ENCODE measurements around the gene PTPRF.

PTPRF gene

DNA sequence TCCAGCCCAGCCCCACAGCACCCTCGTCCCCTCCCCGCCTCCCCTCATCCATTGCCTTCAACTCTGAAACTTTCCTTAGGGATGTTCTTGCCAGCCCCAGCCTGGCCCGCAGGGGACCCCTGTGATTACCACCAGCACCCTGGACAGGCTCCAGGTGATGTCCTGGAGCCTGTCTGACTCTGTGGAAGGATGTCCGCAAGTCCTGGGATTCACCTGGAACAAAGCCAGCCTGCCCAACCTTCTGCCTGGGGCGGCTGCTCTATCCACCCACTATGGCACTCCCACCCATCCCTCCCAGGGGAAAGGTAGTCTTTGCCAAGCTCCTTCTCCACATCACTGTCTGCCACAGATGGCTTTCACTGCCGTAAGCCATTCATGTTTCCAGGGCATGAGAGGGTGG, 24.4 kb upstream of the PTPRF start:
- DNase-seq (ENCODE audit: low read depth in 1 of 2, low spot score in 1 of 2): no peak
- no peak for TF ChIP-seq JUND (IDR thresholded peaks at IDR 0.05; ENCODE audit: low read depth)
- in situ Hi-C loops (cut with HindIII; ENCODE audit: low pct_unique_long_range_greater_than_20kb, low sequenced_read_pairs): no loop called here

- TF ChIP-seq JUND (IDR thresholded peaks at IDR 0.05; ENCODE audit: low read depth): no peak
- in situ Hi-C loops (cut with HindIII; ENCODE audit: low pct_unique_long_range_greater_than_20kb, low sequenced_read_pairs): no loop called here
- no peak for DNase-seq (ENCODE audit: low read depth in 1 of 2, low spot score in 1 of 2)
Measured at GRCh38 chr1:43507296-43508295, 23.1 kb upstream of the PTPRF start.

GRCh38 chr1:43509007-43509739, 21.5 kb upstream of the PTPRF start:
- in situ Hi-C loops (cut with HindIII; ENCODE audit: low pct_unique_long_range_greater_than_20kb, low sequenced_read_pairs): no loop called here
- TF ChIP-seq JUND (IDR thresholded peaks at IDR 0.05; ENCODE audit: low read depth): no peak
- peak in 1 of 2 experiments; percentile 68 for DNase-seq (ENCODE audit: low read depth in 1 of 2, low spot score in 1 of 2)

- in situ Hi-C loops (cut with HindIII; ENCODE audit: low pct_unique_long_range_greater_than_20kb, low sequenced_read_pairs): no loop called here
- no peak for DNase-seq (ENCODE audit: low read depth in 1 of 2, low spot score in 1 of 2)
- TF ChIP-seq JUND (IDR thresholded peaks at IDR 0.05; ENCODE audit: low read depth): no peak
Measured at GRCh38 chr1:43509740-43510375, 20.8 kb upstream of the PTPRF start.

GRCh38 chr1:43510621-43511020, 20.1 kb upstream of the PTPRF start:
- in situ Hi-C loops (cut with HindIII; ENCODE audit: low pct_unique_long_range_greater_than_20kb, low sequenced_read_pairs): no loop called here
- DNase-seq (ENCODE audit: low read depth in 1 of 2, low spot score in 1 of 2): no peak
- TF ChIP-seq JUND (IDR thresholded peaks at IDR 0.05; ENCODE audit: low read depth): no peak

GRCh38 chr1:43511394-43511793, 19.3 kb upstream of the PTPRF start:
- no peak for DNase-seq (ENCODE audit: low read depth in 1 of 2, low spot score in 1 of 2)
- no peak for TF ChIP-seq JUND (IDR thresholded peaks at IDR 0.05; ENCODE audit: low read depth)
- in situ Hi-C loops (cut with HindIII; ENCODE audit: low pct_unique_long_range_greater_than_20kb, low sequenced_read_pairs): no loop called here

DNA sequence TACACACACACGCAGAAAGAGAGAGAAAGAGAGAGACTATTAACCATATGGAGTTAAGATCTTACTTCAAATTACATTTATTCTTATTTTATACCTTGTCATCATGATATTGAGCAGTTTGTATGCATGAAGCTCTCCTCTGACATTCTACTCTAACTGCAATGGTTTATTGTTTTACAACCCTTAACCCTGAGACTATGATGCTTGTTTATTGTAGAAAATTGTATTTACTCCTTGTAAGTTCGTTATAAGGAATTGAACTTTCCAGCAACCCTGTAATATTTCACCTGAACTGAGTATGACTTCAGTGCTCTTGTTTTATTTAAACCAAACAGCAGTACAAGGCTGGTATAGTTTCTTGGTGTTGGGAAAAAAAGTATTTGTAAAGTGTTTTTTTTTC, 18.6 kb upstream of the PTPRF start:
- TF ChIP-seq JUND (IDR thresholded peaks at IDR 0.05; ENCODE audit: low read depth): no peak
- DNase-seq (ENCODE audit: low read depth in 1 of 2, low spot score in 1 of 2): no peak
- in situ Hi-C loops (cut with HindIII; ENCODE audit: low pct_unique_long_range_greater_than_20kb, low sequenced_read_pairs): no loop called here

- in situ Hi-C loops (cut with HindIII; ENCODE audit: low pct_unique_long_range_greater_than_20kb, low sequenced_read_pairs): no loop called here
- no peak for TF ChIP-seq JUND (IDR thresholded peaks at IDR 0.05; ENCODE audit: low read depth)
- DNase-seq (ENCODE audit: low read depth in 1 of 2, low spot score in 1 of 2): no peak
Measured at GRCh38 chr1:43512681-43513080, 18.0 kb upstream of the PTPRF start.

GRCh38 chr1:43513471-43514173, 17.1 kb upstream of the PTPRF start:
- TF ChIP-seq JUND (IDR thresholded peaks at IDR 0.05; ENCODE audit: low read depth): no peak
- DNase-seq (ENCODE audit: low read depth in 1 of 2, low spot score in 1 of 2): no peak
- in situ Hi-C loops (cut with HindIII; ENCODE audit: low pct_unique_long_range_greater_than_20kb, low sequenced_read_pairs): no loop called here

DNA sequence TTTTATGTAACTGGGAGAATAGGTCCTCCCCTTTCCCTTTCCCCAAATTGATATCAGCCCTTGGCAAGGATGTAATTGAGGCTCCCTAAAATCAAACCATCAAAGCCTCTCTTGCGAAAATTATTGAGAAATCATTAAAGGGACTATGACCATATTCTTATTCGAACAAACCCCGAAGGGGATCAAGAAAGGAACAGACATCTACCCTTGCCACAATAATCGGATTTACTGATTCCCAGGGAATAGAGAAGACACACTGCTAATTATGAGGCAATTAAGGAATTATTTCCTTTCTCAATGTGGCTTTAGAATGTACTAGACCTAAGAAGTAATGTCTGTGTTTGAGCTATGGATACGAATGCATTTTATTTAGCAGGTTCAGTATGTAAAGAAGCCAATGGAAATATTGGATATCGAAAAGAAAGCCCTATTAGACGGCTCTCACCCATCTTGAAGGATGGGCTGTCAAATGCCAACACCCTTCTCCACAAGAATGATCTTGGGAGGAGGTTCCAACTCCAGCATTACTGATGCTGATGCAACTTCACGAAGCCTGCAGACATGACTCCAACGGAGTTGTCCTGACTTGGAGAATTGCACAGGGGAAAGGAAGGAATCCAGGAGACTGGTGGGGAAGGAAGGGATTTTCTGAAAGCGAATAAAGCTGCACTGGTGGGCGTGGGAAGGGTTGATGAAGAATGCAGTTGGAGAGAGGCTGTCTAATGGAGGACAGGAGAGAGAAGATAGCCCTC, 11.6 kb upstream of the PTPRF start:
- in situ Hi-C loops (cut with HindIII; ENCODE audit: low pct_unique_long_range_greater_than_20kb, low sequenced_read_pairs): no loop called here
- TF ChIP-seq JUND (IDR thresholded peaks at IDR 0.05; ENCODE audit: low read depth): no peak
- DNase-seq (ENCODE audit: low read depth in 1 of 2, low spot score in 1 of 2): no peak

- DNase-seq (ENCODE audit: low read depth in 1 of 2, low spot score in 1 of 2): no peak
- no peak for TF ChIP-seq JUND (IDR thresholded peaks at IDR 0.05; ENCODE audit: low read depth)
- in situ Hi-C loops (cut with HindIII; ENCODE audit: low pct_unique_long_range_greater_than_20kb, low sequenced_read_pairs): no loop called here
Measured at GRCh38 chr1:43520100-43520778, 10.4 kb upstream of the PTPRF start.
